Hepatocyte (in vitro differentiated cells): Measurements from ENCODE around the gene GDPD5.

Source experiments
- EZH2 ChIP-seq: fragments of 200-600 bp; sonication (generic); IDR thresholded peaks from 2 replicates; pipeline ENCODE4 v1.6.1; 2016; ENCODE audit warnings: antibody characterized with exemption, mild to moderate bottlenecking, borderline replicate concordance
- EZH2phosphoT487 ChIP-seq: fragments of 200-600 bp; sonication (generic); IDR thresholded peaks from one replicate; pipeline ENCODE4 v1.6.1; 2018; ENCODE audit warnings: antibody characterized with exemption, mild to moderate bottlenecking, low read depth, moderate library complexity; ENCODE audit not compliant: unreplicated experiment, severe bottlenecking
- TF ChIP-seq, protein P1 (sequence below): fragments of 200-600 bp; sonication (generic); IDR thresholded peaks from 2 replicates; pipeline ENCODE4 v1.5.1; 2016; ENCODE audit warnings: antibody characterized with exemption, mild to moderate bottlenecking; ENCODE audit not compliant: poor library complexity

DNA sequence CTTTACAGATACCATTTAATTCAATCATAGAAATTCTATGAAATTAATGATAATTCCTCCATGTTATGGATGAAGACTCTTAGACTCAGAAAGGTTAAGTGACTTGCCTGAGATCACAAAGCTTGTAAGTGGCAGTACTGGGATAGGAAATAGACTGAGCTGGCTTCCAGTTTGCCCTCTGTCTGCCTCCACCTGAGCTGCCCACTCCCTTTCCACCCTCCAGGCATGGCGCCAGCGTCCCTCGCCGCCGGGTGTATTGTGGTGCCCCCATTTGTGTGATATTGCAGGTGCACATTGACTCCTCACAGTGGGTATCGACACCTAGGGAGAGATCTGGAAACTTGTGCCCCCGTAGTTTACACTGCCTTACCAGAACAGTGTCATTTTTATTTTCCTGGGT is 135.8 kb downstream of the GDPD5 start:
- TF ChIP-seq, protein P1, sequence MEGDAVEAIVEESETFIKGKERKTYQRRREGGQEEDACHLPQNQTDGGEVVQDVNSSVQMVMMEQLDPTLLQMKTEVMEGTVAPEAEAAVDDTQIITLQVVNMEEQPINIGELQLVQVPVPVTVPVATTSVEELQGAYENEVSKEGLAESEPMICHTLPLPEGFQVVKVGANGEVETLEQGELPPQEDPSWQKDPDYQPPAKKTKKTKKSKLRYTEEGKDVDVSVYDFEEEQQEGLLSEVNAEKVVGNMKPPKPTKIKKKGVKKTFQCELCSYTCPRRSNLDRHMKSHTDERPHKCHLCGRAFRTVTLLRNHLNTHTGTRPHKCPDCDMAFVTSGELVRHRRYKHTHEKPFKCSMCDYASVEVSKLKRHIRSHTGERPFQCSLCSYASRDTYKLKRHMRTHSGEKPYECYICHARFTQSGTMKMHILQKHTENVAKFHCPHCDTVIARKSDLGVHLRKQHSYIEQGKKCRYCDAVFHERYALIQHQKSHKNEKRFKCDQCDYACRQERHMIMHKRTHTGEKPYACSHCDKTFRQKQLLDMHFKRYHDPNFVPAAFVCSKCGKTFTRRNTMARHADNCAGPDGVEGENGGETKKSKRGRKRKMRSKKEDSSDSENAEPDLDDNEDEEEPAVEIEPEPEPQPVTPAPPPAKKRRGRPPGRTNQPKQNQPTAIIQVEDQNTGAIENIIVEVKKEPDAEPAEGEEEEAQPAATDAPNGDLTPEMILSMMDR = no peak
- no peak for TF ChIP-seq EZH2
- no peak for TF ChIP-seq EZH2phosphoT487
